IMR-90 (cell line): ENCODE measurements around the gene TMEM117. TPM values are rescaled to one million over a fixed set of nuclear protein-coding genes. Genes with fewer than 3 reads are reported as not detected.

ENCODE experiments used
- ATAC-seq: fragments of 200-7000 bp; cut with Tn5 transposase; 2 replicates; pipeline ENCODE4 v1.9.1; 2020; ENCODE audit warnings: low read depth, mild to moderate bottlenecking, moderate library complexity
- BruUV-seq: library from RNA; stranded (reverse); fragments of 400-500 nt; replicated peaks from 2 replicates; lab custom pipeline; 2021; lab: Mats Ljungman, UMichigan
- CTCF ChIA-PET: fragments of 300-600 bp; formaldehyde crosslinking; extraction: SDS; loops from one replicate; lab custom pipeline; 2021; ENCODE audit warnings: antibody characterized with exemption; lab: Yijun Ruan, JAX
- POLR2A ChIA-PET: fragments of 300-600 bp; sonication (Branson Sonifier 250); formaldehyde crosslinking; loops from one replicate; lab custom pipeline; 2022; ENCODE audit warnings: antibody characterized with exemption; ENCODE audit not compliant: unreplicated experiment; lab: Charles Lee
- DNase-seq: peaks from one replicate; pipeline ENCODE4 v3.0.0; 2013
- H2AFZ ChIP-seq: replicated peaks from 2 replicates; pipeline ENCODE3; 2013; ENCODE audit warnings: low read length, mild to moderate bottlenecking; ENCODE audit not compliant: poor library complexity
- H2AK5ac ChIP-seq: 2 replicates; pipeline ENCODE4 v1.6.1; 2013; ENCODE audit warnings: low read depth, low read length, inconsistent platforms
- H2AK9ac ChIP-seq: replicated peaks from 2 replicates; pipeline ENCODE3; 2013; ENCODE audit warnings: mild to moderate bottlenecking, low read depth, low read length, moderate library complexity; ENCODE audit not compliant: poor library complexity
- H2BK120ac ChIP-seq: 2 replicates; pipeline ENCODE4 v1.6.1; 2013; ENCODE audit warnings: low read depth, low read length, inconsistent platforms
- H2BK15ac ChIP-seq: 3 replicates; pipeline ENCODE4 v1.6.1; 2013; ENCODE audit warnings: low read depth, low read length, inconsistent platforms
- H2BK20ac ChIP-seq: 2 replicates; pipeline ENCODE4 v1.6.1; 2013; ENCODE audit warnings: low read depth, mild to moderate bottlenecking, inconsistent platforms, low read length, moderate library complexity
- H2BK5ac ChIP-seq: 2 replicates; pipeline ENCODE4 v1.6.1; 2013; ENCODE audit warnings: mild to moderate bottlenecking, low read depth, low read length, inconsistent platforms; ENCODE audit not compliant: poor library complexity, severe bottlenecking
- H3K14ac ChIP-seq: replicated peaks from 2 replicates; pipeline ENCODE4 v1.6.1; 2013; ENCODE audit warnings: low read depth, low read length, inconsistent platforms
- H3K18ac ChIP-seq: 2 replicates; pipeline ENCODE4 v1.6.1; 2013; ENCODE audit warnings: low read depth, low read length, control low read depth
- H3K23ac ChIP-seq: 2 replicates; pipeline ENCODE4 v1.6.1; 2013; ENCODE audit warnings: low read depth, low read length, inconsistent platforms
- H3K27ac ChIP-seq: 2 replicates; pipeline ENCODE4 v1.5.1; 2013; ENCODE audit warnings: mild to moderate bottlenecking, control low read depth, low read length; ENCODE audit not compliant: insufficient read depth
- H3K27me3 ChIP-seq: 2 replicates; pipeline ENCODE4 v1.6.1; 2013; ENCODE audit warnings: low read length; ENCODE audit not compliant: control insufficient read depth, insufficient read depth
- H3K36me3 ChIP-seq: 2 replicates; pipeline ENCODE4 v1.6.1; 2013; ENCODE audit warnings: low read length, mixed read lengths; ENCODE audit not compliant: control insufficient read depth, insufficient read depth
- H3K4ac ChIP-seq: 2 replicates; pipeline ENCODE4 v1.6.1; 2013; ENCODE audit warnings: low read depth, low read length, inconsistent platforms
- H3K4me1 ChIP-seq: 2 replicates; pipeline ENCODE4 v1.6.1; 2013; ENCODE audit warnings: low read length, mixed read lengths; ENCODE audit not compliant: control insufficient read depth, insufficient read depth
- H3K4me2 ChIP-seq: 2 replicates; pipeline ENCODE4 v1.6.1; 2013; ENCODE audit warnings: low read depth, mild to moderate bottlenecking, control low read depth, low read length, moderate library complexity
- H3K4me3 ChIP-seq: 2 replicates; pipeline ENCODE4 v1.5.1; 2013; ENCODE audit warnings: low read depth, mild to moderate bottlenecking, control low read depth, low read length, moderate library complexity; ENCODE audit not compliant: insufficient read depth
- H3K56ac ChIP-seq: 2 replicates; pipeline ENCODE4 v1.6.1; 2013; ENCODE audit warnings: low read length, inconsistent platforms; ENCODE audit not compliant: insufficient read depth; ENCODE audit errors: extremely low read depth
- H3K79me1 ChIP-seq, 2 experiments: 2 replicates each; pipeline ENCODE4 v1.6.1; 2013; ENCODE audit warnings: low read length in 2 of 2, inconsistent platforms in 1 of 2, low read depth in 1 of 2
- H3K9ac ChIP-seq: 2 replicates; pipeline ENCODE4 v1.6.1; 2013; ENCODE audit warnings: low read depth, low read length, control low read depth
- H3K9me1 ChIP-seq: 2 replicates; pipeline ENCODE4 v1.6.1; 2013; ENCODE audit warnings: low read length, inconsistent platforms; ENCODE audit not compliant: insufficient read depth
- H3K9me3 ChIP-seq: 2 replicates; pipeline ENCODE4 v1.6.1; 2013; ENCODE audit warnings: low read length; ENCODE audit not compliant: control insufficient read depth, insufficient read depth
- H4K20me1 ChIP-seq: 2 replicates; pipeline ENCODE4 v1.6.1; 2013; ENCODE audit warnings: low read length, inconsistent platforms; ENCODE audit not compliant: insufficient read depth
- H4K5ac ChIP-seq: 2 replicates; pipeline ENCODE4 v1.6.1; 2013; ENCODE audit warnings: mild to moderate bottlenecking, low read depth, low read length, control low read depth
- H4K8ac ChIP-seq, 2 experiments: 2 replicates each; pipeline ENCODE4 v1.6.1; 2013; ENCODE audit warnings: low read depth in 2 of 2, low read length in 2 of 2, control low read depth in 1 of 2, inconsistent platforms in 1 of 2
- H4K91ac ChIP-seq: 2 replicates; pipeline ENCODE4 v1.6.1; 2013; ENCODE audit warnings: low read depth, low read length, inconsistent platforms; ENCODE audit not compliant: insufficient read depth
- BHLHE40 ChIP-seq: fragments of 150-350 bp; IDR thresholded peaks from 2 replicates; pipeline ENCODE4 v1.6.1; 2016; ENCODE audit warnings: mild to moderate bottlenecking, low read depth, low read length
- CHD1 ChIP-seq: IDR thresholded peaks from 2 replicates; pipeline ENCODE4 v1.6.1; 2012; ENCODE audit warnings: low read depth, low read length, improper control_type of control experiment
- FOS ChIP-seq: fragments of 150-350 bp; IDR thresholded peaks from 2 replicates; pipeline ENCODE4 v1.6.1; 2016; ENCODE audit warnings: low read depth, low read length
- SMC3 ChIP-seq: fragments of 150-350 bp; IDR thresholded peaks from 2 replicates; pipeline ENCODE4 v1.6.1; 2016; ENCODE audit warnings: low read depth, mild to moderate bottlenecking, antibody characterized with exemption, low read length, moderate library complexity
- WGBS, 2 experiments: methylation state at CpG; one replicate each; pipeline versions ENCODE4 v1.1.5 to v1.1.7; 2013; ENCODE audit warnings: missing lambda C conversion rate in 2 of 2; ENCODE audit not compliant: insufficient read length in 1 of 2; ENCODE audit errors: extremely low coverage in 2 of 2; 5-methylcytosine and 5-hydroxymethylcytosine counted together
- dilution Hi-C: fragments of 300-500 bp; cut with HindIII; formaldehyde crosslinking; loops from one replicate; pipeline ENCODE4 v1.14.3; 2018; ENCODE audit warnings: low sequenced_read_pairs; ENCODE audit not compliant: unreplicated experiment
- in situ Hi-C: fragments of 300-500 bp; cut with MboI; formaldehyde crosslinking; loops from 3 replicates; pipeline ENCODE4 v1.14.3; 2019; ENCODE audit warnings: low sequenced_read_pairs, inconsistent platforms, mixed read lengths
- intact Hi-C: fragments of 100-400 bp; cut with micrococcal nuclease; formaldehyde crosslinking; loops from 2 replicates; pipeline ENCODE4 v1.10.0; 2022
- polyA plus RNA-seq, 3 experiments: library from polyadenylated mRNA; depleted of rRNA; stranded (reverse); fragments of >200 nt; gene quantifications; 2 replicates each; pipeline ENCODE4 v1.2.3, GENCODE V29; 2012; ENCODE audit warnings: low replicate concordance in 1 of 3
- total RNA-seq: library from RNA; depleted of rRNA; stranded (reverse); fragments of >200 nt; gene quantifications from 2 replicates; pipeline ENCODE4 v1.2.3, GENCODE V29; 2012

Gene TMEM117
- total and polyA plus RNA-seq, 2 of the 4 experiments (the other 2 are of a cell fraction) = 8.7 to 21.0 TPM

- Histone ChIP-seq H3K4me3 (no peak overlapping the region), H2AFZ (no peak overlapping the region), H2AK5ac (no peak overlapping the region), H3K18ac (no peak overlapping the region), H3K79me1 (no peaks in the 10 kb centered on the region), H3K23ac (no peak overlapping the region), H3K9me3 (no peaks in the 10 kb centered on the region), H3K14ac (no peak overlapping the region), H2BK5ac (no peak overlapping the region), H4K91ac (no peak overlapping the region), H3K27ac (no peak overlapping the region), H4K20me1 (no peaks in the 10 kb centered on the region; the same call in 1 of the 2 replicates), H2BK15ac (no peak overlapping the region), H3K9ac (no peak overlapping the region), H3K9me1 (no peaks in the 10 kb centered on the region), H2BK120ac (no peak overlapping the region), H3K4me1 (no peaks in the 10 kb centered on the region), H3K27me3 (no peaks in the 10 kb centered on the region), H2BK20ac (no peak overlapping the region), H2AK9ac (no peak overlapping the region), H4K5ac (no peak overlapping the region), H3K56ac (no peak overlapping the region), H4K8ac (no peak overlapping the region), H3K36me3 (no peaks in the 10 kb centered on the region), H3K4ac (no peak overlapping the region), H3K4me2 (no peak overlapping the region)
- CTCF ChIA-PET = interaction anchor here (0.7 kb wide), 1 partner anchor 121 kb away, joined by 3 read pairs; no protein-coding TSS in a partner anchor
- POLR2A ChIA-PET = no interaction called here
- no peak for DNase-seq
- dilution Hi-C loops (no loop called here), intact Hi-C loops (no loop called here), in situ Hi-C loops (no loop called here)
- no peak for TF ChIP-seq SMC3
- TF ChIP-seq BHLHE40 = no peak
- no peak for TF ChIP-seq CHD1
- no peak for TF ChIP-seq FOS
- WGBS, 2 experiments = no CpG with 5 or more reads among the region's 1 CpG
- ATAC-seq = no peak
- no TSS peak for BruUV-seq
These were observed 478.2 kb downstream of the TMEM117 start for GRCh38 chr12:44314007-44314500.
